Fibroblast of lung (primary cell): Measurements from ENCODE around the gene WNT4. TPM values are rescaled to one million over a fixed set of nuclear protein-coding genes. Genes with fewer than 3 reads are reported as not detected.

Experiments used
- DNase-seq, 2 donors: peaks; one replicate each; pipeline versions ENCODE4 v3.0.0 to v3.0.0-alpha.2; 2010; ENCODE audit warnings: low read depth in 2 of 2
- H2AFZ ChIP-seq: 2 replicates; pipeline ENCODE4 v1.5.1; 2012; ENCODE audit warnings: low read length, control low read depth, inconsistent platforms
- H3K27ac ChIP-seq: 2 replicates; pipeline ENCODE4 v1.5.1; 2011; ENCODE audit warnings: low read length, control low read depth; ENCODE audit not compliant: insufficient read depth
- H3K27me3 ChIP-seq: 2 replicates; pipeline ENCODE4 v1.5.1; 2011; ENCODE audit warnings: mild to moderate bottlenecking, low read length; ENCODE audit not compliant: control insufficient read depth, insufficient read depth
- H3K36me3 ChIP-seq: 2 replicates; pipeline ENCODE4 v1.5.1; 2011; ENCODE audit warnings: low read length; ENCODE audit not compliant: control insufficient read depth, insufficient read depth
- H3K4me1 ChIP-seq: 2 replicates; pipeline ENCODE4 v1.5.1; 2011; ENCODE audit warnings: low read length; ENCODE audit not compliant: control insufficient read depth, insufficient read depth; ENCODE audit errors: extremely low read depth
- H3K4me2 ChIP-seq: 2 replicates; pipeline ENCODE4 v1.5.1; 2011; ENCODE audit warnings: low read length, control low read depth; ENCODE audit not compliant: insufficient read depth; ENCODE audit errors: extremely low read depth
- H3K4me3 ChIP-seq, 4 experiments: fragments of 200-600 bp in 1 of 4; sonication (generic) in 1 of 4; replicated peaks in 1 of 4; 2 replicates each; pipeline ENCODE4 v1.5.1; 2011 to 2016; ENCODE audit warnings: low read length in 4 of 4, low read depth in 3 of 4, mild to moderate bottlenecking in 3 of 4, control low read depth in 2 of 4, inconsistent platforms in 1 of 4, mixed read lengths in 1 of 4; ENCODE audit not compliant: insufficient read depth in 1 of 4; ENCODE audit errors: control extremely low read depth in 1 of 4
- H3K79me2 ChIP-seq: 2 replicates; pipeline ENCODE4 v1.5.1; 2012; ENCODE audit warnings: mild to moderate bottlenecking, low read length, inconsistent platforms; ENCODE audit not compliant: control insufficient read depth, insufficient read depth
- H3K9ac ChIP-seq: 2 replicates; pipeline ENCODE4 v1.5.1; 2011; ENCODE audit warnings: mild to moderate bottlenecking, low read length, control low read depth; ENCODE audit not compliant: insufficient read depth
- H3K9me3 ChIP-seq: 2 replicates; pipeline ENCODE4 v1.5.1; 2012; ENCODE audit warnings: low read depth, low read length; ENCODE audit not compliant: control insufficient read depth, insufficient read depth
- H4K20me1 ChIP-seq: 2 replicates; pipeline ENCODE4 v1.5.1; 2011; ENCODE audit warnings: low read length; ENCODE audit not compliant: control insufficient read depth, insufficient read depth; ENCODE audit errors: extremely low read depth
- EZH2 ChIP-seq: IDR thresholded peaks from 2 replicates; pipeline ENCODE4 v1.5.1; 2012; ENCODE audit warnings: low read length, control low read depth, mild to moderate bottlenecking; ENCODE audit errors: missing control alignments
- polyA plus RNA-seq, 2 donors: library from polyadenylated mRNA; depleted of rRNA in 1 of 2; stranded (reverse) in 1 of 2; unstranded in 1 of 2; fragments of >200 nt; gene quantifications; 2 replicates each; pipeline ENCODE4 v1.2.1, GENCODE V29; 2011 to 2012; ENCODE audit warnings: missing spikeins in 1 of 2
- total RNA-seq: library from RNA; depleted of rRNA; stranded (reverse); fragments of >200 nt; gene quantifications from 2 replicates; pipeline ENCODE4 v1.2.1, GENCODE V29; 2014
- TF ChIP-seq, protein P1 (sequence below), 2 donors: IDR thresholded peaks in 1 of 2; conservative IDR thresholded peaks in 1 of 2; 1 replicate in 1 of 2; 2 replicates in 1 of 2; pipeline ENCODE4 v1.5.1; 2011 to 2012; ENCODE audit warnings: low read length in 2 of 2, control low read depth in 1 of 2, inconsistent platforms in 1 of 2, low read depth in 1 of 2, mild to moderate bottlenecking in 1 of 2

The WNT4 gene
- total and polyA plus RNA-seq, 2 donors (not counting 1 experiment from before 2014, with no cell fraction given): under 0.01 TPM; not detected in 1

DNA sequence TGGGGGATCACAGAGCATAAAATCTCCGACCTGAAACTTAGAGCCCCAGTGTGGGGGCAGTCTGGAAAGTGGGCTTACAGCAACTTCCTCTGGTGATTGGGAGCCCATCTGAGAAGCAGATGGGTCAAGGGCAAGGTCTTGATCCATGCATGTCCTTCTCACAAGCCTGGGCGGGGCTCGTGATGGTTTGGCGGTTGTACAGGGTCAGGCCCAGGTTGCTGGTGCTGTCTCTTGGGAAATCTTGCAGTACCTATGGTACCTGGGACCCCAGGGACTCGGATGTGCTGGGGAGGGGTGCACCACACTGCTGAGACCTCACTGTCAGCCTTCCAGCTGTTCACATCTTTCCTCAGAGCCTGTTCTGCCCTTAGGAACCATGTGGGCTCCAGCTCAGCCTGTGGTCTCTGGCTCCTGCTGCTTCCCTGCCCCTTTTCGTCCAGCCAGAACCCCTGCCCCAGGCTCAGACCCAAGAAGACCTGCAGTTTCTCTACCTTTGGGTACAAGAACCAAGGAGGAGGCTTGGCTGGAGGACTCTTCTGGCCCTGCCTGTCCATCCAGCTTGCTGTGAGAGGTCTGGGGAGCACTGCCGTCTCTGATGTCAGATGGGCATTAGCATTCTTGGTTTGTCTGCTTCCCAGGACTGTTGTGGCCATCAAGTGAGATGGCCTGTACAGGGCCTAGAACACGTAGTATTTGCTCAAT is 24.5 kb downstream of the WNT4 start:
- peaks cover 2% of the 10 kb centered on the region for H4K20me1 ChIP-seq
- H3K4me2 ChIP-seq: no peak overlapping the region
- H3K9ac ChIP-seq: no peak overlapping the region
- peaks cover 12% of the 10 kb centered on the region for H3K4me1 ChIP-seq
- TF ChIP-seq, protein P1, sequence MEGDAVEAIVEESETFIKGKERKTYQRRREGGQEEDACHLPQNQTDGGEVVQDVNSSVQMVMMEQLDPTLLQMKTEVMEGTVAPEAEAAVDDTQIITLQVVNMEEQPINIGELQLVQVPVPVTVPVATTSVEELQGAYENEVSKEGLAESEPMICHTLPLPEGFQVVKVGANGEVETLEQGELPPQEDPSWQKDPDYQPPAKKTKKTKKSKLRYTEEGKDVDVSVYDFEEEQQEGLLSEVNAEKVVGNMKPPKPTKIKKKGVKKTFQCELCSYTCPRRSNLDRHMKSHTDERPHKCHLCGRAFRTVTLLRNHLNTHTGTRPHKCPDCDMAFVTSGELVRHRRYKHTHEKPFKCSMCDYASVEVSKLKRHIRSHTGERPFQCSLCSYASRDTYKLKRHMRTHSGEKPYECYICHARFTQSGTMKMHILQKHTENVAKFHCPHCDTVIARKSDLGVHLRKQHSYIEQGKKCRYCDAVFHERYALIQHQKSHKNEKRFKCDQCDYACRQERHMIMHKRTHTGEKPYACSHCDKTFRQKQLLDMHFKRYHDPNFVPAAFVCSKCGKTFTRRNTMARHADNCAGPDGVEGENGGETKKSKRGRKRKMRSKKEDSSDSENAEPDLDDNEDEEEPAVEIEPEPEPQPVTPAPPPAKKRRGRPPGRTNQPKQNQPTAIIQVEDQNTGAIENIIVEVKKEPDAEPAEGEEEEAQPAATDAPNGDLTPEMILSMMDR (conservative IDR thresholded peaks at IDR 0.05 in 1 of 2, IDR thresholded peaks at IDR 0.05 in 1 of 2; ENCODE audit: low read depth in 1 of 2, low read length in 2 of 2): no peak
- TF ChIP-seq EZH2: no peak
- no peak overlapping the region for H3K27ac ChIP-seq
- peaks cover 4% of the 10 kb centered on the region for H3K79me2 ChIP-seq
- H3K27me3 ChIP-seq: no peaks in the 10 kb centered on the region
- H3K9me3 ChIP-seq: no peaks in the 10 kb centered on the region
- H3K4me3 ChIP-seq: no peak overlapping the region
- peaks cover 13% of the 10 kb centered on the region for H3K36me3 ChIP-seq
- H2AFZ ChIP-seq: no peak overlapping the region
- DNase-seq: no peak

DNA sequence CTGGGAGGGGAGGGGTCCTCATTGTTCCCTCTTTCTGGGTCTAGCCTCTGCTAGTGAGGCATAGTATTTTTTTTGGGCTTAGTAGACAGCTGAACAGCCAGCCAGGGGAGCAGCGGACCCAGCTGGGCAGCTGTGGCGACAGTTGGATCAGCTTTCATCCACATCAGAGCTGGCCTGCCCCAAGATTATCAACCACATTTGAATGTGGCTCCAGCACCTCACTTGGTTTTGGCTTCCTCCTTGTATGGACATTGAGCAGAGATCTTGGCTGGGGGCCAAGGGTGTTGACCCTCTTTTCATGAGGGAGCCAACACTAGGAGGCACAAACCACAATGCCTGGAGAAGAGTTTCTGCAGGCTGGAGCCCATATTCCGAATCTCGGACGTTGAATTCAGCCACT is 25.0 kb downstream of the WNT4 start:
- no peak overlapping the region for H3K9ac ChIP-seq
- peaks cover 2% of the 10 kb centered on the region for H4K20me1 ChIP-seq
- H3K4me1 ChIP-seq: peaks cover 12% of the 10 kb centered on the region
- H2AFZ ChIP-seq: no peak overlapping the region
- H3K4me3 ChIP-seq: no peak overlapping the region
- no peak overlapping the region for H3K27ac ChIP-seq
- no peaks in the 10 kb centered on the region for H3K9me3 ChIP-seq
- peaks cover 7% of the 10 kb centered on the region for H3K79me2 ChIP-seq
- peaks cover 15% of the 10 kb centered on the region for H3K36me3 ChIP-seq
- H3K4me2 ChIP-seq: no peak overlapping the region
- peak; percentile 49 to 64 for DNase-seq
- TF ChIP-seq, protein P1 (conservative IDR thresholded peaks at IDR 0.05 in 1 of 2, IDR thresholded peaks at IDR 0.05 in 1 of 2; ENCODE audit: low read depth in 1 of 2, low read length in 2 of 2): no peak
- TF ChIP-seq EZH2: no peak
- no peaks in the 10 kb centered on the region for H3K27me3 ChIP-seq

DNA sequence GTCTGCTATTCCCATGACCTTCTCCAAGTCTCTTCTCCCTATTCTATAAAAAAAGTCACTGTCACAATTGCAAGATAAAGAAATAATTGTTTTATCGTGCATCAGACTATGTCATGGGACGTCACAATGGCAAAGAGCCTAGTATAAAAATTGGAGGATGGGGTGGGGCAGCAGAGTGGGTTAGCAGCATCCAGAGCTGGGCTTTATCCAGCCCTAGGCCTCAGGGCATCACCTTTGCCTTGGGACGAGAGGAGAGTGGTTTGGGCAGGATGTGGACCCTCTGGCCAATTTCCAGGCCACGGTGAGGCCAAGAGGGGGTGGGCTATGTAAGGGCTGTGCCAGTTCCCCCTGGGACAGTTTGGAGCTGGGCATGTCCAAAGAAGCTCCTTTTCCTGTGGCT is 25.7 kb downstream of the WNT4 start:
- DNase-seq: no peak
- TF ChIP-seq, protein P1 (conservative IDR thresholded peaks at IDR 0.05 in 1 of 2, IDR thresholded peaks at IDR 0.05 in 1 of 2; ENCODE audit: low read depth in 1 of 2, low read length in 2 of 2): no peak
- TF ChIP-seq EZH2: no peak
- peaks cover 19% of the 10 kb centered on the region for H3K36me3 ChIP-seq
- H3K27ac ChIP-seq: no peak overlapping the region
- H3K27me3 ChIP-seq: no peaks in the 10 kb centered on the region
- no peaks in the 10 kb centered on the region for H3K9me3 ChIP-seq
- H2AFZ ChIP-seq: no peak overlapping the region
- H3K4me1 ChIP-seq: peaks cover 15% of the 10 kb centered on the region
- peaks cover 2% of the 10 kb centered on the region for H4K20me1 ChIP-seq
- no peak overlapping the region for H3K9ac ChIP-seq
- H3K4me3 ChIP-seq: no peak overlapping the region
- no peak overlapping the region for H3K4me2 ChIP-seq
- H3K79me2 ChIP-seq: peaks cover 11% of the 10 kb centered on the region
